Stomach (tissue), 4 donors: ENCODE measurements around the gene CAMK2G.

Experiments used
- POLR2A ChIP-seq, 4 donors: fragments of 450-650 bp; IDR thresholded peaks; one replicate each; pipeline ENCODE4 v1.6.1; 2016; ENCODE audit warnings: antibody characterized with exemption in 4 of 4, control low read depth in 2 of 4, mild to moderate bottlenecking in 1 of 4, moderate library complexity in 1 of 4
- POLR2AphosphoS5 ChIP-seq, 3 donors: sonication (generic); formaldehyde crosslinking; IDR thresholded peaks; one replicate each; pipeline ENCODE4 v1.6.1; 2016; ENCODE audit warnings: antibody characterized with exemption in 3 of 3
- TF ChIP-seq, protein P1 (sequence below), 7 experiments: fragments of 450-650 bp in 4 of 7; fragments of 200-600 bp in 3 of 7; sonication (generic) in 3 of 7; IDR thresholded peaks; one replicate each; pipeline ENCODE4 v1.5.1; 2016 to 2019; ENCODE audit warnings: antibody characterized with exemption in 7 of 7, control low read depth in 2 of 7, mild to moderate bottlenecking in 1 of 7

- TF ChIP-seq, protein P1, sequence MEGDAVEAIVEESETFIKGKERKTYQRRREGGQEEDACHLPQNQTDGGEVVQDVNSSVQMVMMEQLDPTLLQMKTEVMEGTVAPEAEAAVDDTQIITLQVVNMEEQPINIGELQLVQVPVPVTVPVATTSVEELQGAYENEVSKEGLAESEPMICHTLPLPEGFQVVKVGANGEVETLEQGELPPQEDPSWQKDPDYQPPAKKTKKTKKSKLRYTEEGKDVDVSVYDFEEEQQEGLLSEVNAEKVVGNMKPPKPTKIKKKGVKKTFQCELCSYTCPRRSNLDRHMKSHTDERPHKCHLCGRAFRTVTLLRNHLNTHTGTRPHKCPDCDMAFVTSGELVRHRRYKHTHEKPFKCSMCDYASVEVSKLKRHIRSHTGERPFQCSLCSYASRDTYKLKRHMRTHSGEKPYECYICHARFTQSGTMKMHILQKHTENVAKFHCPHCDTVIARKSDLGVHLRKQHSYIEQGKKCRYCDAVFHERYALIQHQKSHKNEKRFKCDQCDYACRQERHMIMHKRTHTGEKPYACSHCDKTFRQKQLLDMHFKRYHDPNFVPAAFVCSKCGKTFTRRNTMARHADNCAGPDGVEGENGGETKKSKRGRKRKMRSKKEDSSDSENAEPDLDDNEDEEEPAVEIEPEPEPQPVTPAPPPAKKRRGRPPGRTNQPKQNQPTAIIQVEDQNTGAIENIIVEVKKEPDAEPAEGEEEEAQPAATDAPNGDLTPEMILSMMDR (IDR thresholded peaks at IDR 0.05) = no peak
- TF ChIP-seq POLR2A (IDR thresholded peaks at IDR 0.05) (no peak), POLR2AphosphoS5 (IDR thresholded peaks at IDR 0.05) (no peak)
Measured at GRCh38 chr10:73801253-73801590, 73.1 kb downstream of the CAMK2G start.
